CD4-positive, alpha-beta T cell (primary cell): ENCODE measurements around the gene PTTG2. TPM values are rescaled to one million over a fixed set of nuclear protein-coding genes. Genes with fewer than 3 reads are reported as not detected.

ENCODE experiments used
- ATAC-seq: fragments of 200-7000 bp; cut with Tn5 transposase; one replicate; pipeline ENCODE4 v1.10.0; 2022; ENCODE audit warnings: mild to moderate bottlenecking; ENCODE audit not compliant: poor library complexity
- CTCF ChIA-PET: fragments of 350-600 bp; sonication (Branson Sonifier 250); formaldehyde crosslinking; loops from one replicate; lab custom pipeline; 2021; ENCODE audit warnings: antibody characterized with exemption, inconsistent platforms; lab: Charles Lee
- POLR2A ChIA-PET: fragments of 350-600 bp; sonication (Branson Sonifier 250); formaldehyde crosslinking; loops from one replicate; lab custom pipeline; 2021; ENCODE audit warnings: antibody characterized with exemption, inconsistent platforms; lab: Charles Lee
- DNase-seq, 14 experiments: peaks; one replicate each; pipeline ENCODE4 v3.0.0-alpha.2; 2013 to 2020; ENCODE audit warnings: mixed read lengths in 2 of 14
- H3K27ac ChIP-seq, 2 donors: one replicate each; pipeline versions ENCODE4 v1.5.1 to v1.7.0; 2013; ENCODE audit warnings: low read length in 2 of 2, low read depth in 1 of 2, mild to moderate bottlenecking in 1 of 2
- H3K27me3 ChIP-seq, 2 experiments: 1 replicate in 1 of 2; 2 replicates in 1 of 2; pipeline versions ENCODE4 v1.6.1 to v1.7.0; 2013; ENCODE audit warnings: low read length in 2 of 2, control low read depth in 1 of 2, mild to moderate bottlenecking in 1 of 2, moderate library complexity in 1 of 2; ENCODE audit not compliant: insufficient read depth in 2 of 2, control insufficient read depth in 1 of 2
- H3K36me3 ChIP-seq: one replicate; pipeline ENCODE4 v1.6.1; 2013; ENCODE audit warnings: low read length, control low read depth; ENCODE audit not compliant: insufficient read depth
- H3K4me1 ChIP-seq: one replicate; pipeline ENCODE4 v1.6.1; 2013; ENCODE audit warnings: low read length, control low read depth; ENCODE audit not compliant: insufficient read depth
- H3K4me3 ChIP-seq: one replicate; pipeline ENCODE4 v1.5.1; 2013; ENCODE audit warnings: mild to moderate bottlenecking, low read length, moderate library complexity
- H3K9me3 ChIP-seq, 2 experiments: 1 replicate in 1 of 2; 2 replicates in 1 of 2; pipeline versions ENCODE4 v1.6.1 to v1.7.0; 2013; ENCODE audit warnings: low read length in 2 of 2, mild to moderate bottlenecking in 2 of 2, control low read depth in 1 of 2, moderate library complexity in 1 of 2; ENCODE audit not compliant: control insufficient read depth in 1 of 2, insufficient read depth in 1 of 2
- H3K27ac Mint-ChIP-seq: one replicate; pipeline ENCODE4 v1.8.0; 2020; ENCODE audit warnings: mixed read lengths
- H3K27me3 Mint-ChIP-seq: one replicate; pipeline ENCODE4 v1.8.0; 2021; ENCODE audit warnings: mixed read lengths
- H3K36me3 Mint-ChIP-seq: one replicate; pipeline ENCODE4 v1.8.0; 2021; ENCODE audit warnings: low read depth, mixed read lengths
- H3K4me1 Mint-ChIP-seq: one replicate; pipeline ENCODE4 v1.8.0; 2021; ENCODE audit warnings: low read depth, mixed read lengths
- H3K4me3 Mint-ChIP-seq: one replicate; pipeline ENCODE4 v1.8.0; 2020; ENCODE audit warnings: mild to moderate bottlenecking, mixed read lengths
- H3K9me3 Mint-ChIP-seq: one replicate; pipeline ENCODE4 v1.8.0; 2020; ENCODE audit warnings: mixed read lengths
- intact Hi-C, 2 experiments: fragments of 100-400 bp; cut with DNase I in 1 of 2; cut with micrococcal nuclease in 1 of 2; formaldehyde crosslinking; loops; one replicate each; pipeline versions ENCODE4 v1.15.1 to v1.9.0; 2023 to 2025; cut with DNase I, micrococcal nuclease
- total RNA-seq, 174 experiments: library from RNA in 2 of 174; stranded (reverse) in 2 of 174; gene quantifications; one replicate each; pipeline ENCODE4 v1.2.3 and lab custom pipeline; 2021 to 2026
- TF ChIP-seq, protein P1 (sequence below): fragments of 200-600 bp; IDR thresholded peaks from one replicate; pipeline ENCODE4 v1.8.0; 2022; ENCODE audit warnings: antibody characterized with exemption, mild to moderate bottlenecking

PTTG2 gene
- total RNA-seq, 2 experiments from 2014 or later, result 0.55 to 1.3 TPM

DNA sequence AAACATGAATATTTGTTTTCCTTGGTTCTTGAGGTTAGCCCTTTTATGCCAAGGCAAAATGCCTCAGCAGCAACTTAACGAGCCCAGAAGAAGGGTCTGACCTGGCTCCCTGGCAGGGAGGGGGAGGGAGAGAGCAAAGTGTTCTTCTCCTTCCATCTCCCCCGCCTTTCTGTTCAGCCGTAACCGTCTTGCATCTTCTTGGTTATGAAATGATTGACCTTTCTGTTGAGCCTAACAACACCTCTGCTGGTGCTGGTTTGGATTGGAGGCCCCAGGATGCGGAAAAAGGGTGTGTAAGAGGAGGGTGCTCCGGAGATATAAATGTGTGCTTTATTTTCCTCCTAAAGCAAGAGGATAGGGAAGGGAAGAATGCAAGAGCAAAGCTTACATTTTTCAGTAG lies 44.7 kb downstream of the PTTG2 start:
- H3K4me3 Mint-ChIP-seq, result no peak overlapping the region
- intact Hi-C loops, result no loop called here
- no peaks in the 10 kb centered on the region for H3K27me3 Mint-ChIP-seq
- DNase-seq, result no peak
- H3K27ac ChIP-seq, result no peak overlapping the region
- ChIA-PET CTCF (no interaction called here), POLR2A (no interaction called here)
- ATAC-seq, result no peak
- TF ChIP-seq, protein P1, sequence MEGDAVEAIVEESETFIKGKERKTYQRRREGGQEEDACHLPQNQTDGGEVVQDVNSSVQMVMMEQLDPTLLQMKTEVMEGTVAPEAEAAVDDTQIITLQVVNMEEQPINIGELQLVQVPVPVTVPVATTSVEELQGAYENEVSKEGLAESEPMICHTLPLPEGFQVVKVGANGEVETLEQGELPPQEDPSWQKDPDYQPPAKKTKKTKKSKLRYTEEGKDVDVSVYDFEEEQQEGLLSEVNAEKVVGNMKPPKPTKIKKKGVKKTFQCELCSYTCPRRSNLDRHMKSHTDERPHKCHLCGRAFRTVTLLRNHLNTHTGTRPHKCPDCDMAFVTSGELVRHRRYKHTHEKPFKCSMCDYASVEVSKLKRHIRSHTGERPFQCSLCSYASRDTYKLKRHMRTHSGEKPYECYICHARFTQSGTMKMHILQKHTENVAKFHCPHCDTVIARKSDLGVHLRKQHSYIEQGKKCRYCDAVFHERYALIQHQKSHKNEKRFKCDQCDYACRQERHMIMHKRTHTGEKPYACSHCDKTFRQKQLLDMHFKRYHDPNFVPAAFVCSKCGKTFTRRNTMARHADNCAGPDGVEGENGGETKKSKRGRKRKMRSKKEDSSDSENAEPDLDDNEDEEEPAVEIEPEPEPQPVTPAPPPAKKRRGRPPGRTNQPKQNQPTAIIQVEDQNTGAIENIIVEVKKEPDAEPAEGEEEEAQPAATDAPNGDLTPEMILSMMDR, result no peak
- H3K27ac Mint-ChIP-seq, result no peak overlapping the region
- H3K36me3 ChIP-seq, result no peaks in the 10 kb centered on the region
- no peaks in the 10 kb centered on the region for H3K27me3 ChIP-seq
- no peaks in the 10 kb centered on the region for H3K9me3 ChIP-seq
- peaks cover 8% of the 10 kb centered on the region for H3K4me1 ChIP-seq
- peaks cover 41% of the 10 kb centered on the region for H3K4me1 Mint-ChIP-seq
- H3K4me3 ChIP-seq, result no peak overlapping the region
- no peaks in the 10 kb centered on the region for H3K36me3 Mint-ChIP-seq
- no peaks in the 10 kb centered on the region for H3K9me3 Mint-ChIP-seq

DNA sequence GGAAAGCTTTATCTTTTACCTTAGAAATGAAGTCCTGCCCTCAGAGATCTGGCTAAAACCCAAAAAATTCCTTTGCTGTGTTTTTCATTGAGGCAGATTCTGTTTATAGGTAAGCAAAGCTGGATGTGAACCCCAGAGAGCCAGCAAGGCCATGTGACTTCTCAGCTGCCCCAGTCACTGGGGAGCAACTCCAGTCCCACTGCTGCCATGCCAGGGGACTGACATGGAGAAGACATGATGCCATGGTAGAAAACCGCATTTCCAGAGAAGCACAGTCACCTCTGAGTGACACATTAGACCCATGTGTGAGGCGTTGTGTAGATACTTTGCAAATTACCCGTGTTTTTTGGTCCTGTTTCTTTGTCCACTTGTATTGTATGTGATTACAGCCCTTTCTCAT lies 45.4 kb downstream of the PTTG2 start:
- H3K9me3 ChIP-seq, result no peaks in the 10 kb centered on the region
- ATAC-seq (no peak), DNase-seq (no peak)
- intact Hi-C loops, result no loop called here
- Mint-ChIP-seq H3K4me3 (no peak overlapping the region), H3K9me3 (no peaks in the 10 kb centered on the region), H3K36me3 (no peaks in the 10 kb centered on the region), H3K4me1 (peaks cover 41% of the 10 kb centered on the region), H3K27me3 (no peaks in the 10 kb centered on the region), H3K27ac (no peak overlapping the region)
- TF ChIP-seq, protein P1, result no peak
- H3K4me3 ChIP-seq, result no peak overlapping the region
- H3K36me3 ChIP-seq, result no peaks in the 10 kb centered on the region
- POLR2A ChIA-PET, result no interaction called here
- CTCF ChIA-PET, result no interaction called here
- H3K27ac ChIP-seq, result no peak overlapping the region
- H3K4me1 ChIP-seq, result peaks cover 8% of the 10 kb centered on the region
- H3K27me3 ChIP-seq, result no peaks in the 10 kb centered on the region

DNA sequence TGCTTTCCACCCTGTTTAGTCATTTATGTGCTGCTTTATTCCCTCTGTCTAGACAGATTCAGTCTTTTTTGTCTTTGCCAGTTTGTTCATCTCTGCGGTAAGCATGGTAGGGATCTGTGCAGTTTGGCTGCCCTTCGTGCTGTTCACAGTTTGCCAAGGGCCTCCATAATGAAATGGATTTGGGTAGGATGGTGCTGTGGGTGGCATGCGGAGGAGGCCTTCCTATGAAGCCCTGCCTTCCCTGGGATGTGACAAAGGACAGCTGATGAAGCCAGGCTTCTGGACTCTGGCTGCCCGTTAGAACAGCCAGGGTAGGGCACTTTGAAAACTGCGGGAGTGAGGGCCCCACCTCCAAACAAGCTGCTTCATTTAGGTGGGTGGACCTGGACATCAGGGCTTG lies 47.4 kb downstream of the PTTG2 start:
- Histone ChIP-seq H3K9me3 (no peaks in the 10 kb centered on the region), H3K36me3 (no peaks in the 10 kb centered on the region), H3K27me3 (no peaks in the 10 kb centered on the region), H3K4me1 (peaks cover 2% of the 10 kb centered on the region), H3K27ac (no peak overlapping the region), H3K4me3 (no peak overlapping the region)
- Mint-ChIP-seq H3K4me1 (peaks cover 35% of the 10 kb centered on the region), H3K4me3 (no peak overlapping the region), H3K27ac (no peak overlapping the region), H3K27me3 (no peaks in the 10 kb centered on the region), H3K36me3 (no peaks in the 10 kb centered on the region), H3K9me3 (no peaks in the 10 kb centered on the region)
- ChIA-PET CTCF (no interaction called here), POLR2A (no interaction called here)
- DNase-seq (no peak), ATAC-seq (no peak)
- intact Hi-C loops, result no loop called here
- TF ChIP-seq, protein P1, result no peak
